NCI-H2081 (cell line): ENCODE data around the gene TMEM125.
A peak's percentile ranks its signal among the peaks of the same experiment; 100 is the strongest.

Experiments
- DNase-seq, 2 experiments: peaks; one replicate each; lab custom pipeline; 2025; lab: John Stamatoyannopoulos, UW

TMEM125 gene

GRCh38 chr1:43247256-43247921 is 22.4 kb upstream of the TMEM125 start:
- no peak for DNase-seq

DNA sequence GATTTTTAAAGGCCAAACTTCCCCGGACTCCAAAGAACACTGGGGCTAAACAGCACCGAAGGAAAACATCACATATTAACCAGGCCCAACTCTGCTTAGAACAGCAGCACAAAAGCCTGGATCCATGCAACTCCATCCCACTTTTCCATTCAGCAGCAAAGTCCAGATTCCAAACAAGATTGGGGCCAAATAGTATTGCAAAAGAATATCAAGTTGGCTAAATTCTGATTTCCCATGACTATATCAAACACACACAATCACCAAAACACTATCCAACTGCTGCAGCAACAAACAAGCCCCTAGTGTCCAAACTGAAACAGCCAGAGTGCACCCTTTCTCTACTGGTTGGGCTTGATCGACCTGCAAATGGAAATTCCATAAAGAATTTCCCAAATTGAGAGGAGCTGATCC is 19.4 kb upstream of the TMEM125 start:
- no peak for DNase-seq

DNA sequence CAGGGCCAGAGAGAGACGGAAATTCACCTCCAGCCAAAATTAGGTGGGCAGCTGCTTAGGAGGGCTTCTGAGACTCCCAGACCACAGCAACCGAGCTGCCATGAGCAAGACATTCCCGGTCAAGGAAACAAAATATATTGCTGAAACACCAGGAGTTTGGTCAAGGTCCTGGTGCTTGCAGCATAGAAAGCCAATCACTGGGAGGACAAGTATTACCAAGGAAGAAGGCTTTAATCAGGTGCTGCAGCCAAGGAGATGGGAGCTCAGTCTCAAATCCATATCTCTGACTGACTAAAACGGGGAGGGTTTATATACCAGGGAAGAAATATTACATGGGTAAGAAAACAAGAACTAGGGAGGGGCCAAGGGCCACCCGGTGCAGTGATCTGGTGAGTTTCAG is 18.8 kb upstream of the TMEM125 start:
- DNase-seq = no peak

DNA sequence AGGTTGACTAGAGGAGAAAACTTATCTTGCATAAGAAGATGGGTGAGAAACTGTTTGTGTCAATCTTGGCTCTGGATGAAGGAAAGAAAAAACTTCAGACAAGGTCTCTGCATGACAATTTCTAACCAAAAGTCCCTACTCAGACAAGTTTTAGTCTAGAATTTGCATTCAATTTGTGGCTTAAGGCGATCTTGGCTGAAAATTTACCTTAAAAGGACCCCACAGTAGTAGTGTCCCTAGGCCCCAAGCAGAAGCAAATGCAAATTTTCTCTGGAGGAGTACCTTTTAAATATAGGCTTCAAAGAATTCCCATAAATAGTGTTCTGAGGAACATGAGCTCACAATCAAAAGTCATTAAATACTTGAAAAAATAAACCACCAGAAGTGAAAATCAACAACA is 17.6 kb upstream of the TMEM125 start:
- DNase-seq = no peak

DNA sequence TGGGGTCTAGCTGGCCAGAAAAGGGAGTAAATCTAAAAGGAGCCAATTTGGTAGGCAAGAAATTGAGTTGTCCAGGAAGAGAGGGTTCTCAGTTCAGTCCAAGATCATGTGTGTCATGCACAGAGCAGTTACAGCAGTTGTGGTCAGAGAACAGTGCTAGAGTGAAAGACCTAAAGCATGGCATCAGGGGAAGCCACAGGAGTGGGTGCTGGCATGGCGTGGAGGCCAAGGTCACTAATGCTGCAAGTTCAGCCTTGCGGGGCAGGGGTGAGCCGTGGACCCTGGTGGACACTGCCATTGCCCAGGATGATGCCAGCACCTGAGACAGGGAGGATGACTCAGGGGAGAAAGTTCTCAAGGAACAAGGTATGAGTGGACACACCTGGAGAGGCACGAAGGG is 16.6 kb upstream of the TMEM125 start:
- DNase-seq = no peak

GRCh38 chr1:43253876-43254275 is 15.9 kb upstream of the TMEM125 start:
- DNase-seq = no peak

GRCh38 chr1:43255438-43256210 is 14.2 kb upstream of the TMEM125 start:
- no peak for DNase-seq

DNA sequence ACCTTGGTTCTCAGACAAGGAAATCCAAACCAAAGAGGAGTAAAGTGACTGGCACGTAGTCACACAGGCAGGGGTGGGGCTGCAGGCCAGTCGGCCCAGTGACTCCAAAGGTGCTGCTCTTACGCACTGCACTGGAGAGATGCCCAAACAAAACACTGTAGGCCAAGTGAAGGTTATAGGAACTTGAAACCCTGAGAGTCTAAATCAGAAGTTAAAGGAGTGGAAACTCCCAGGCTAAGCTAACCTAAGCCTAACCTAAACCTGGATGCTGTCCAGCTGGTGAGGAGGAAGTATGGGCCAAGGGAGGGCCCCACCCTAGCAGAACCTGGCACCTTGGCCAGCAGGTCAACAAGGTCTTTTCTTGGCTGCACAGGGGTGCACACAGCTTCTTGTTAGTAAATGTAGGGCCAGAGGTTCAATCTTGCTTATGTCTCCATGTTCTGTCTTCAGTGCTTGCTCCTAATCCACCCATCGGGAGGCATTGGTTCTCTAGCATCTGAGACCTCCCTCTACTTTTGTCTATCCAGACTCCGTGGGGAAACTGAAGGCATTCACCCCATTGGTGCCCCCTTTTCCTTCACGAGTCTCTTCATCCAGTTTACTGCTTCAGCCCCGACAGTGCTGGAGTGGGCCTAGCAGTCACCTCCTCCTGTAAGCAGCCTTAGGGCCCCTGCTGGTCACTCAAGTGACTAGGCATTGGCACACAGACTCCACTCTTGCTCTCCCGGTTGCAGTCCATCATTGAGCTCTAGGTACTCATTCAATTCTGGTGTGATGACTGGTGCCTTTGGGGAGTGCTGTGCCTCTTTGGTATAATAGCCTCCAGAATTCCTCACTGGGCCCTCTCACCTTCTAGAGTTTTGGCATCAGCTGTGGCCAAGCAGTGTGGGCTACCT is 12.9 kb upstream of the TMEM125 start:
- DNase-seq = no peak

- no peak for DNase-seq
These were observed 11.4 kb upstream of the TMEM125 start for GRCh38 chr1:43258370-43258769.

DNA sequence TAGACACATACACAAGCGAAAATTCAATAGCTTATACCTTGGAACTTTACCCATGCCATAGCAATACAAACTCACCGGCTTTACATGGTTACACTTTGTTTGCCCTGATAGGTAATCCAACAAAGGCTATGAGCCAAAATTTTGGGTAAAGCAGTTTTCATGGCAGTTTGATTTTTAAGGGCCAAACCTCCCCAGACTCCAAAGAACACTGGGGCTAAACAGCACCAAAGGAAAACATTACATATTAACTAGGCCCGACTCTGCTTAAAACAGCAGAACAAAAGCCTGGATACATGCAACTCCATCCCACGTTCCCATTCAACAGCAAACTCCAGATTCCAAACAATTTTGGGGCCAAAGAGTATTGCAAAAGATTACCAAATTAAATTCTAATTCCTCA is 4.4 kb upstream of the TMEM125 start:
- DNase-seq = no peak

DNA sequence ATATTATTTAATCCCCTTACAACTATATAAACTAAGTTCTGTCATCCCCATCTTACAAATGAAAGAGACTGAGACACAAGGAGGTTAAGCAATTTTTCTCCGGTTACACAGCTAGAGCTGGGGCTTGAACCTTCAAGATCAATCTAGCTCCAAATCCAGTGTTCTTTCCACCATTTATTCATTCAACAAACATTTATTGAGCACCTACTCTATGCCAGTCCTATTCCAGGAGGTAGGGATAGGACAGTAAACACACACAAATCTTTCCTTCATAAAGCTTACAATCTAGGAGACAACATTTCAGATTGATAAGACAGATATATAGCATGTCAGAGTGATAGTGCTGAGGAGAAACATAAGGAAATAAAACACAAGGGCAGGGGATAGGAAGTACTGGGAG is 2.9 kb upstream of the TMEM125 start:
- DNase-seq = no peak

GRCh38 chr1:43267291-43267805 is 2.4 kb upstream of the TMEM125 start:
- DNase-seq = no peak

- DNase-seq = no peak
These were observed 1.9 kb upstream of the TMEM125 start for GRCh38 chr1:43267818-43268425.

- peak; percentile 9 to 40 for DNase-seq
These were observed 775 bp downstream of the TMEM125 start for GRCh38 chr1:43270421-43271095.

GRCh38 chr1:43271186-43272118 is 1.7 kb downstream of the TMEM125 start:
- no peak for DNase-seq

- DNase-seq = no peak
These were observed 2.4 kb downstream of the TMEM125 start for GRCh38 chr1:43272161-43272560.

- DNase-seq = no peak
These were observed 3.1 kb downstream of the TMEM125 start for GRCh38 chr1:43272576-43273571.

GRCh38 chr1:43273708-43274107 is 3.9 kb downstream of the TMEM125 start:
- DNase-seq = no peak
